Stimulated activated CD8-positive, alpha-beta memory T cell treated with anti-CD3 and anti-CD28 coated beads, Interleukin-7, amount 100 ng/mL, for 1 hour (primary cell): ENCODE results near the gene PCSK2.

Experiments used
- DNase-seq, 2 donors: peaks; one replicate each; pipeline ENCODE4 v3.0.0-alpha.2; 2020; ENCODE audit warnings: low read depth in 2 of 2

Gene PCSK2

DNA sequence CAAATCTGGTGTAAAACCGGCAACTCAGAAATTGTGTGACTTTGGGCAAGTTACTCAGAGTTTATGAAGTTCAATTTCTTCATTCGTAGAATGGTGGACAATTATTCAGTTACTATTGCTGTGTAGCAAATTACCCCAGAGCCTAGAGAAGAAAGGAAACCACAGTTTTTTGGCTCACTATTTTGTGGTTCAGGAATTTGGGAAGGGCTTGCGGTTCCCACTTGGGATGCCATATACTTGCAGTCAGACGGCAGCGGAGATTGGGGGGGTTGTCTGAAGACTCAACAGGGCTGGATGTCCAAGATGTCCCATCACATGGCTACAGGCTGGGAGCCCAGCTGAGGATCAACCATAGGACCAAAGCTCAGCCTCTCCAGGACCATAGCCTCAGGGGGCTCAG lies 108.1 kb downstream of the PCSK2 start:
- DNase-seq = no peak

DNA sequence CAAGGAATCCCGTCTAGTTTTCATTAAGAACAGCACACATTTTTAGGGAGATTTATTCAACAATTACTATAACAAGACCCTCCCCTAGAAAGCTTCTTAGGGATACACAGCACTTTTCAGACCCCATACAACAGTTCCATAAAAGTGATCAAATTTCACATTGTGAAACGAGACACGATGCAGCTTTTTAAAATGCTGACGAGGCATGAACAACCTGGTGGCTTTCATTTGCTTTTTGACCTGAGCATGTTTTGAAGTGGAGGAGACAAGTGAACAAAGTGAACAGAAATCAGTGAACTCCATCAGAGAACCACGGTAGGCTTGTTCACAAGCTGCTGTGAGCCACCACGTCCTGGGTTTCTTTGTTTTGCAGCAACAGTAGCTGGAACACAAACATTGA lies 112.2 kb downstream of the PCSK2 start:
- no peak for DNase-seq

DNA sequence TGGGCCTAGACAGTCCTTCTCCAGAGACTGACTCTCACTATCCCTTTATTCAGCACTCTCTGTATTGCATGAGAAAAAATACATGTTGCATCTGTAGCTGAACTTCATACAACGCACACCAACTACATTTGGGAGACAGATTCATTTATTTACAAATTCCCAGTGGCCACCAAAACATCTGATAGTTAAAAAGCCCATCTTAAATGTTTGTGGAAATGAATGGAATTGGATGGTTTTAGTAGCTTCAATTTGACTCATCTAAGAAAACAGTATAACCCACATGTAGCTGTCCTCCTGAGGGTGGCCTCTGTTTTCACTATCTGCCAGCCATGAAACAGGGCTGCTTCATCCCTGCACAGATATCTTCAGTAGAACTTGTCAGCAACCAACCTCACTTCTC lies 116.3 kb downstream of the PCSK2 start:
- no peak for DNase-seq

DNA sequence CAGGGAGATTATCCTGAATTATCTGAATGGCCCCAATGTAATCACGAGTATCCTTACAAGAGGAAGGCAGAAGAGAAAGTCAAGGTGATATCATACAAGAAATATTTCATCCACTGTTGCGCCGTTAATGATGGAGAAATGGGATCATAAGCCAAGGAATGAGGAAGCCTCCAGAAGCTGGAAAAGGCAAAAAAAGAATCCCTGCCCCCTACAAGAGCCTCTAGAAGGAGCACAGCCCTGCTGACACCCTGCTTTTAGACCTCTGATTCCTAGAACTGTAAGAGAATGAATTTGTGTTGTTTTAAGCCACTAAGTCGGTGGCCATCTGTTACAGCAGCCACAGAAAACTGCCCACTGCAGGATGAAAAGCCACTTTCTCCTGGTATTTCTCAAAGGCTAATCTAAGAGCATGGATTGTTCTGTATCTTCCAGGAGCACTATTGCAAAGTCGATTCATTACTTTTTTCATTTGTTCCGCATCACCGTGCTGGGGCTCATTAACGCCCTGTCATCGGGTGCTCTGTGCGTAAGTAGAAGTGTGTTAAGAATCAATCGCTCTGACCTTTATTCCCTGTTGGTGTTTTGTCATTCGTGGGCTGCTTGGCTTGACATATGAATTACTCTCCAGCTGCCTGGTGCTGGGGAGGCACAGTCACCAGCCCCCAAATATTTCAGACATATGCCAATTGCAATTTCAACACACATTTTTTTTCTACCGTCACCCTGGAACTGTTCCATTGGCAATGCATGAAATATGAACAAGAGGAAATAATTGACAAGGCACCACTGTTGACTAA lies 117.0 kb downstream of the PCSK2 start:
- DNase-seq = no peak

DNA sequence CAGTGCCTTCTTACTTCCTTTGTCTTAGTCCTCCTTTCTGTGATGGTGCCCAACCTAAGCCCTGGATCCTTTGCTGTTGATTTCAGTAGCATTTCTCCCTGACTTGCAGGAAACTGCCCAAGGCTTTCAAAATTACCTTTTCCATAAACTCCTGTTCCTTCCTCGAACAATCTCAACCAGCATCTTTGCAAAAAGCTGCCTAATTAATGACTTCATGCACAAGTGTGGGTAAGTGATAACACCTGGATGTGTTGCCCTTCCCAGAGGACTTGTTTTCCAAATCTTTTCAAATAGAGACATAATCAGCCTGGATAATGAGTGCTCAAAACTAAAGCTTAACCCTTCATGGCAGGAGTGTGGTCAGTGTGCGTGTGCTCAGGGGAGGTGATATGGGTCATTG lies 118.0 kb downstream of the PCSK2 start:
- no peak for DNase-seq

DNA sequence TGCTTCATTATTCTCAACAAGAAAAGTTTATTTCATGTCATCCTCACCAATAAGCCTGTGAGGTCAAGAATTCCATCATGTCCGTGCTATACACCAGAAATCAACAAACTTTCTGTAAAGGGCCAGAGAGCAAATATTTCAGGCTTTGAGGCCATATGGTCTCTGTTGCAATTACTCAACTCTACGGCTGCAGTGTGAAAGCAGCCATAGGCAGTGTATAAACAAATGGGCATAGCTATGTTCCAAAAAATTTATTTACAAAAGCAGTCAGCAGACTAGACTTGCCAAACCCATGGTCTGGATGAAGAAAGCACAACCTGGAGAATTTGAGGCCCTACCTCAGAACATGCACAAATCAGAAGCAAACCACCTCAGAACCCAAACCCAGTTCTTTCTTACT lies 118.5 kb downstream of the PCSK2 start:
- DNase-seq = no peak

DNA sequence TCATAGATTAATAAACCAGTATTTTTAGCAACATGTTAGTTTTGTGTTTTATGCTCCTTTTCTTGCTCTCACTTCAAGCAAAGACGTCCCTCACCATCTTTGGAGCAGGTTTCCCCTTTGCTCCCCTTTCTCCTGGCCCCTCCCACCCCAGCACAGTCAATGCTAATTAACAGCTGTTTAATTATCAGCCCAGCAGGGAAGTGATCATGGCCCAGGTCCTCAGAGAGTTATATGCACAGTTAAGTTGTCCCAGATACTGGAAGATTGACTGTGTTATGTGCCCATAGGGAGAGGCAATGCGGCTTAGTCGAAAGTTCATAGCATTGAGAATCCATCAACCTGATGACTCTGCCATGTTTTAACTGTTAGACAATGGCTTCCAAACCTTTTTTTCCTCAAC lies 123.5 kb downstream of the PCSK2 start:
- DNase-seq = no peak

DNA sequence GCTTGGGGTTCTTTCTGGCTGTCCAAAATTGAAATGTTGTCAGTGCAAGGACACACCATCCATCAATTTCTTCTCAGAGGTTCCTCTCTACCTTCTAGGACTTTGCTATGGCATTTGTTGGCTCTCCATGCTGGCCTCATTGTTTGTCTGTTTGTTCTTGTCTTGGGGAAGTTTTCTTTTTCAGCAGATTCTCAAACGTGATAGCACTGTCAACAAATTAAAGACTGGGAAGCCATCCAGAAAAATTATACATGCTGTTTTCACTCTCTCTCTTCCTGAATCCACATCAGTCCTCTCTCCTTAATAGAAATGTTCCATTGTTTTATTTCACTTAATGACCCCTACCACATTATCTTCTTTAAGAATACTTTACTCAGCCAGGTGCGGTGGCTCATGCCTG lies 130.4 kb downstream of the PCSK2 start:
- DNase-seq = no peak

DNA sequence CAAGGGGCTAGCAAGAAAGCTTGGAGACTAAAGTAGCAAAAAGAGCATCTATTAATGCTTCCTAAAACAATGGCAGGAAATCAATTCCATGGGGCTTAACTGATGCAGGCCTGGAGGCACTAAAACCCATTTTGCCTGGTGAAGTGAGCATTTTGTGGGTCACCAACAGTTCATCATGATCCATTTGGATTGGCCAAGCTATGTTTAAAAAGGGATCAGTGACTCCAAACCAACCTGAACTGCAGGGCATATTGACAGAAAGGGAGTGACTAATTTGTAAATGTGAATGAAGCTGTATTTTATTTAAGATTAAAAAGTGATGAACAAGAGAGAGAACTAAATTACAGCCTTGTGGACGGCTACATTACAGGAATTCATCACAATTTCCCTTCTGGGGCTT lies 132.0 kb downstream of the PCSK2 start:
- DNase-seq = no peak

DNA sequence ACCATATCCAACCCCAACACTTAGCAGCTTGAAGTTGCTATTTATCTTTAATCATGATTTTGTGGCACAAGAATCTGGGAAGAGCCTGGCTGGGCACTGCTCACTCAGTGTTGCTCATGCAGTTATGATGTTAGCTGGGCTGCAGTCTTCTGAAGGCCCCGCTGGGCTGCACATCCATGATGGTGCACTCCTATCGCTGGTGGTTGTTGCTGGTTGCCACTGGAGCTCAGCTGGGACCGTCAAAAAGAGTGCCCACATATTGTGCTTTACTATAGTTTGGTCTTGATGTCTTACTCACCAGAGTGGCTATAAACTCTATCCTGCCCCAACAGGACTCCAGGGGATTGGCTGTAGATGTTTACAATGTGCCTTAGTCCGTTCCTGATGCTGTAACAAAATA lies 137.8 kb downstream of the PCSK2 start:
- no peak for DNase-seq

DNA sequence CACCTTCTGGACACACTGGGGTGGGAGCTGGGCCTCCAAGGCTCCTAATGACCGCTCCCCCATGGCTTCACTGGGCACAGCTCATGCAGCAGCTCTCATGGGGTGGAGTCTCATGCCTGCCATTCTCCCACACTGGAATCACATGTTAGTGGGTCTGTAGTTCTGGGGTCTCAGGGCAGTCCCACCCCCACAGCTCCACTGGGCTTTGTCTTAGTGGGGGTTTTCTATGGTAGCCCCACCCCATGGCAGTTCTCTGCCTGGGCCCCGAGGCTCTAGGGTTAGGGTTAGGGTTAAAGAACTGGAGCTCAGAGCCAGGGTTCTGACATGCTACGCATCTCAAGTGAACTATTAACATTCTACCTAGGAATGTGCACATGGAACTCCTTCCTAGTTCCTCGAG lies 139.0 kb downstream of the PCSK2 start:
- no peak for DNase-seq

DNA sequence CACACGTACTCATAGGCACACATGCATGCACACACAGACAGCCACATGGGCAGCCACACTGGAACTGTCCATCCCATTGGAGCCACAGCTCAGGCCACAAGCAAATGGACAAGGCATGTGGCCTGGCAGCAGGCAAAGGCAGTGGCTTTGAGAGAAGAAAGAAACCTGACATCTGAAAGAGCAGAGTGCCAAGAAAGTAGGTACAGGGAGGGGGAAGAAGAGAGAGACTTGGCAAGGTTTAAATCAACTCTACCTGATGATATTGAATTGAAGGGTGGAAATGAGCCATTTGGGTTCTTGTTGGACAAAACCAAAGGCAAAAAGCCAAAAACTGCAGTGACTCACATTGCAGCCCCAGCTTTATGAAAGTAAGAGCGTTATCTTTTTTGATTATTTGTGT lies 142.7 kb downstream of the PCSK2 start:
- no peak for DNase-seq

DNA sequence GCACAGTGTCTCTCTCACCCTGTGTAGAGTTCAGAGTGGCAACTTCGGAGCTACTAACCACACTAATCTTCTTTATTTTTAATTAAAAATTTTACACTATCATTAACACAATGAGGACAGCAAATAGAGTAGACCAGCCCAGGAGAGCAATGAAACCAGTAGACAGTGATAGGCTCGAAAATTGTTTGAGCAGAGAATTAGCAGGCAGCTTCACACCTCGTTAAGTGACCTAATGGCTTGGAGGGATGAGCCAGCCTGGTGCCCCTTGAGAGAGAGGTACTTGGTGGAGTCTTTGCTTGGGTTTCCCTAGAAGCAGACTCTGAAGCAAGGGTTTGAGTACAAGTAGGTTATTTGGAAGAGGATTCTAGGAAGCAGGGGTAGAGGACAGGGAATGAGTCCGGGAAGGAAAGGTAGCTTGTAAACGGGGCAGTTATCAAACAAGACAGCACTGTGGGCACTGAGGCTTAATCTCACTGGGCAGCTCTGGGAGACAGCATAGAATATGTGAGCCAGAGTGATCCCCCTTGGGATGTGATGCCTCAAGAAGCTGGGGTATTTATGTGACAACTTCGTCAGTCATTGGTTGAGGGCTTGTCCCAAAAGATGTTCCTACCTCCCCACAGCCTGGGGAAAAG lies 146.1 kb downstream of the PCSK2 start:
- DNase-seq = no peak

DNA sequence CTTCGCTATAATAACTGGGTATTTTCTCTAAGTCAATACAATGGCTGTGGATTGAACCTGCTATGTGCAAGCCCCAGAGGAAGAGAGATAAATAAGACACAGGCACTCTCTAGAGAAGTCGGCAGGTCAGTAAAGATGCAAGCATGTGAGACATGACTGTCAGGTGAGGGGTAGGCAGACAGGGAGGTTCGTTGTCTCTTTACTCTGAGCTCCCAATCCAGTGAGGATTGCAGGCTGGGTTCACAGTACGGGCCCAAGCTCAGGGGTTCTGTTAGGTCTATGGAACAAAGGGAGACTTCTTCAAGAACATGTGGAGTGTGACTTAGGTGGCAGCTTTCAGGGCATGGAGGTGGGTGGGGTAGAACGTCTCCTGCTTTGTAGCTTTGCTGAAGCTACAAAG lies 147.2 kb downstream of the PCSK2 start:
- no peak for DNase-seq

DNA sequence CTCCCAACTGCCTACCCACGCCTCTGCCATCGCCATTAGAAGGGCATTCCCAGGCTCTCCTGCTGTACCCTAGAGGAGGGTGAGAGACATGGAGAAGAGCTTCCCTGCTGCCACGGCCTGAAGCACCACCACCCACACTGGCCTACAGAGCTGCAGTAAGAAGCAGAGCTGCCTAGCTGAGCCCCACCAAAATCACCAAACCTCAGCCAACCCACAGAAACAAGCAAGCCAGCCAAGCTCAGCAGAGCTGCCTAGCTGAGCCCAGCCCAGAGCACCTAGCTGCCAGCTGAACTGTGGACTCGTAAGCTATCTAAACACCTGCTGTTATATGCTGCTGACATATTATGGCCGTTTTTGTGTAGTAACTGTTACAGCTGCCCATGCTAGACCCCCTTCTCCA lies 149.2 kb downstream of the PCSK2 start:
- no peak for DNase-seq

DNA sequence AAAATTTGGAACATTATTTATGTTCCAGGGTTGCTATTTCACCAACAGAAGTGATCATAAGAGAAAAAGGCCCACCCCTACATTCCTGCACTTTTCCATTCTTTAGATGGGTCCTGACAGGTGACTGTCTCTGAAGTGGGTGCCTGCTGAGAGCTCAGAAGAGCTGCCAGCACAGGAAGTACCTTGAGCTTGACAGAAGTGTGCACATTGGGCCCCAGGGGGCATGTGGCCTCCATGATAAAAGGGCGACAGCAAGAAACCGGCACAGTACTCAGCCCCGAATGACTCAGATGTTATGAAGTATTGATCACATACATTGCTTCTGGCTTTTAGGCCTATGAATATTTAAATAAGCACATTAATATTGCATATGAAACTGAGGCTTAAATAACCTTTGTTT lies 150.4 kb downstream of the PCSK2 start:
- no peak for DNase-seq

DNA sequence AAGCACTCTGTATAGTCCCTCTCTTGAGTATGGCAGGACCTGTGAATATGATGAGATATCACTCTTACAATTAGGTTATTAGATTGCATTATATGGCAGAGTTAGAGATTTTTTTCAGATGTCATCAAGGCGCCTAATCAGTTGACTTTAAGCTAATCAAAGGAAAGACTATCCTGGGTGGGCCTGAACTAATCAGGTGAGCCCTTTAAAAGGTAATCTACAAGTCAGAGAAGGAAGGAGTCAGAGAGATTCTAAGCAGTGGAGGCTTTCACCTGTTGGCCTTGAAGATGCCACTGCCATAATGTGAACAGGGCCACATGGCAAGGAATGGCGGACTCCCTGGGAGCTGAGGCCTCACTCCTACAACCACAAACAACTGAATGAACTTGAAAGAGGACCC lies 152.8 kb downstream of the PCSK2 start:
- DNase-seq = no peak

DNA sequence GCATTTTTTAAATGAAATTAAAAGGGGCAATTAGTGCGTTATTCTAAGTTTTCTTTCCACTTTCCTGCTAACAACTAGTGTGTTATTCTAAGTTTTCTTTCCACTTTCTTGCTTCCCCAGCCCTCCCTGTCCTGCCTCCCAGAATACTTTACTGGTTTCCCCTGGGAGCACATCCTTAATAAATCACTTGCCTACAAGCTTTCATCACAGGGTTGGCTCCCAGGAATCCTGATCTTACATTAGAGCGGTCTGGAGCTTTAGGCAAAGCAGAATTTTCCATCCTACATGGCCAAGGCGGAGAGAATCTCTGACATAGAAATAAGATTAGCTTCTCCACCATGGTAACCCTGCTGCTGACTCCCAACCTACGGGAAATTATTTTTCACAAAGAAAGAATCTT lies 154.0 kb downstream of the PCSK2 start:
- DNase-seq = no peak

DNA sequence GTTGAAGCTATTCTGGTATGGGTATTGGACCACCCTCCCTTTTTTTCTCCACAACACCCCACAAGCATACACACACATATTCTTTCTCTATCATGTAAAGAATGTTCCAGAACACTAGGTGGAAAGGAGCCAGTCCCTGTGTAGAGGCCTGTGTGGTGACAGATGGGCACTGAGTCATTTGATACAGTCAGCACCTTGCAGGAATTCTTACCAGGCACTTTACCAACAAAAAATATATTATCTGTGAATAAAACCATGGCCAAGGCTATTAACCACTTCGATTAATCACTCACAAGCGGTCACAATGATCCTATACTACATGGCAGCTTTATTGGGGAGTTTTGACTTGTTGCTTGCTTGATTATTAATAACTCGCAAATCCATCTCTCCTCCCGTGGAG lies 154.9 kb downstream of the PCSK2 start:
- no peak for DNase-seq

DNA sequence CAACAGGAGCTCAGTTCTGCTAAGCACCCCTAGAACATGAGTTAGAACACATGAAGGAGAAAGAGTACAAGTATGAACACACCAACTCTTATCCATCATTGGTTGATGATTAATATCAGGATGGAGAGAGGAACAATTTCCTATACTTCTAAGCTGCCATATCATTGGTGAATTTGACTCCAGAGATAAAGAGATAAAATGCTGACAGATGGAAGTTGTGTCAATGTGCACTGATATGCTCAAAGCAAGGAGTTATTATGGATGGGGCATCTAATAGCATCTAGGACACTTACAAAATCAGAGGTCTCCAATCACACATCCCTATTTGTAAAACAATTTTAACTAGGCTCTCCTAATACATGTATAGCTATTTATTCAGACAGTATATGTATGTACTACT lies 159.0 kb downstream of the PCSK2 start:
- DNase-seq = no peak

DNA sequence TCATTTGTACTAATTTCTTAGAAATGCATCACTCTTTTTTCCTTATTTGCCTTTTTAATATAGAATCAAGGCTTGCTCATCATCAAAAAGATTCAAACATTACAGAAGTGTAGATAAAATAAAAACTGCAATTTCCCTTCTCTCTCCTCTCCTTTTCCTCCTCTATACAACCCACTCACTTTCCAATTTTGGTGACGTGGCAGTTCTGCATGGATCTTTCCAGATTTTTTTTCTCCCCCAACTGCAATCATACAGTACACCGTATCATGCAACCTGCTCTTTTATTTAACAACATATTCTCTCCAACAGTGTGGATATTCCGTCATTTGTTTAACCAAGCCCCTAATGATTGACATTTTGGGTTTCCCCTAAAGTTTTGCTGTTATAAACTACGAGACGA lies 163.8 kb downstream of the PCSK2 start:
- DNase-seq = no peak

DNA sequence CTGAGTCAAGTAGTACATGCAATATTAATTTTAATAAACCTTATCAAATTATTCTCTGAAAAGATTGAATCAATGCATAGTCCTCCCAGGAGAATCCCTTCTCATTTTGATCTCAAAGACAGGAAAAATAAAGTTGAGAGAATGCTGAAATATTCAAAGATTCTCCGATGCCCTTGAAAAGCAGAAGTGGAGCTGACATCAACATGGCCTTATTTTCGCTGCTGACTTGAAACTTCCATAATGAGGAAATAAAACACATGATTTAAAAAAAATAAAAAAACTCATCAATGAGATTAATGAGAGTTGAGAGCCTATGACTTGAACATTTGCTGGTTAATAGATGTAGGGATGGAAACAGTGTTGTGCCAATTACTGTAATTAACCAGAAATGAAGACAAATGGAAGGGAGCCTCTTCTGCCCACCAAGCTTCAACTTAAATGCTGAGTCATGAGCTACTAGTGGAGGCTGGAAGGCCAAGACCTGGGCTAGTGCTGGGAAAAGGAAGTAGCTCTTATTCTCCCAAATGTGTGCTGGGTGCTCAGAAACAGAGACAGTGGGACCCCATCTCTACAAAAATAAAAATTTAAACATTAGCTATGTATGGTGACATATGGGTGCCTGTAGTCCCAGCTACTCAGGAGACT lies 164.4 kb downstream of the PCSK2 start:
- DNase-seq = no peak

DNA sequence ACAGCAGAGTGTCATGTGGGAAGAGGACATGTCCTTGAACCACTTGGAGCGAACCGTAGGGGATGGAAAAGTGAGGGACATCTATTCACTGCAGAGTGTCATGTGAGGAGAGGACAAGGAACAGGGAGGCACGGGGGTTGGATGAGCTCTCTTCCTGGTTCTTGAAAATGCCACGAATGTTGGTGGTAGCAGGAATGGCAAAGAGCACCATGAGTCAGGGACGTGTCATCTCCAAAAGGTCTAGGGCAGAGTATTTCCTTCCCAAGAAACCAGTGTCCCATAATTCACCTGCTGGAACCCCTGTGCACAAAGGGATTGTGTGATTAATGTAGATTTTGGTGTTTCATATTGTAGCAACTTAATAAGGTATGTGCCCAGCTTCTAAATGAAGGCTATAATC lies 167.6 kb downstream of the PCSK2 start:
- no peak for DNase-seq
